Left colon (tissue), 2 donors: Measurements from ENCODE around the gene MPZL3. TPM values are rescaled to one million over a fixed set of nuclear protein-coding genes. Genes with fewer than 3 reads are reported as not detected.
A peak's percentile ranks its signal among the peaks of the same experiment; 100 is the strongest.

ENCODE experiments used
- ATAC-seq: fragments of 200-7000 bp; cut with Tn5 transposase; one replicate; pipeline ENCODE4 v1.9.1; 2020; ENCODE audit warnings: mild to moderate bottlenecking, moderate library complexity
- DNase-seq, 2 donors: peaks; one replicate each; pipeline ENCODE4 v3.0.0-alpha.2; 2020
- intact Hi-C, 2 donors: fragments of 100-400 bp; cut with DNase I in 1 of 2; cut with micrococcal nuclease in 1 of 2; formaldehyde crosslinking; loops; one replicate each; pipeline versions ENCODE4 v1.11.2 to v1.14.0; 2022; cut with DNase I, micrococcal nuclease
- total RNA-seq, 2 donors: library from RNA; stranded (reverse); fragmentation: NEBNext Ultra II Directional; extraction: Animal tissue kit (Norgen Biotek cat#: 25700); gene quantifications; one replicate each; pipeline ENCODE4 v1.2.1, GENCODE V29; 2021
- donor health status: DM: no; HTN: no; CAD: no.
- donor health status: DM: yes; HTN: yes; CAD: no.

The MPZL3 gene
- total RNA-seq, 2 donors from 2014 or later: 6.3 to 12.8 TPM

- DNase-seq (no peak), ATAC-seq (no peak)
- intact Hi-C loops: no loop called here
Observed at GRCh38 chr11:118217575-118217974, 34.6 kb downstream of the MPZL3 start.

DNA sequence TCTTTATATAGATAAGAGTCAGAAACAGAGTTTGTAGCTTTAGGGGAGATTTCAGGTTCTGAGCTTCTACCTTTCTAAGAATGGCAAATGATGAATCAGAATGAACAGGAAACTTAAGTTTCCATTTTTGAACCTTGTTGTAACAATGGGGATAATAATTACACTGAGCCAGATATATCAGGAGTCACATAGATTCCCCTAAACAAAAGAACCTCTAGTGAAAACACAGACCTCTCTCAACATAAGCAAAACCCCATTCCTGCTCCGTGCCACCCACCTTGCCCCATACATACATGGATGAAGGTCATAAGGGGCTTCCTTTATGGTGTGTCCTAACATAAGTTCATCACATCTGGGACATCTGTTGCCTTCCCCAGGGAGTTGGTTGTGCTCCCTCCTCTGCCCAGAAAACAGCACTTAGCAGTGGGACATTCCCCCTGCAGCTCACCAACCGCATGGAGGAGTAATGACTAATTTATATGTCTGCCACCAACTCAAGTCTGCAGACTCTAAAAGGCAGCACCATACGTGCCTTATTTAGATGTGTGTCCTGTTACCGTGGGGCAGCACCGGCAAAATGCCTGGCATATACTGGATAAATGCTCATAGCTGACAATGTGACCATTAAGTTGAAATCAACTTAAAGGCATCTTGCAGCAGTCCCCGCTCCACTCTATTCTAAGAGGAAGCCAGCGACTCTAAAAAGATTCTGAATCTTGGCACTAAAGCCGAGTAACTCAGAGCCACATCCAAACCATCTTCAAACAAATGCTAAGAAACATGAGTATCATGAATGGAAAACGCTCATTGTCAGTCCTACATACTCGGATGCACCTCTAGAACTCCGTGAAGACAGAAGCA is 35.3 kb downstream of the MPZL3 start:
- no peak for DNase-seq
- no peak for ATAC-seq
- intact Hi-C loops: no loop called here

DNA sequence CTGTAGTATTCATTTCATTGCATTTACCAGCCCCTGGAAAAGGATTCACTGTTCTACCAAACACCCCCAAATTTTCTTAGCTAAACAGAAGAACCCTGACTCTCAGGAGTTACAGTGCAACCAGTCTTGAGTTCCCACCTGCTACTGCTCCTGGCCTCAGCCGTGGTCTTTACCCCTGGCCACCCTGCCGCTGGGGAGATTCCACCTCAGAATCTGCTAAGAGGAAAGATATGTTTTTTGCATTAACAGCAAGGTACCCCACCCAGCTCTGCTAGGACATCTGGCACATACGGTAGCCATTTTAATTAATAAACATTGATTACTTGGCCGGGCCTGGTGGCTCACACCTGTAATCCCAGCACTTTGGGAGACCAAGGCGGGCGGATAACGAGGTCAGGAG is 36.4 kb downstream of the MPZL3 start:
- ATAC-seq: no peak
- intact Hi-C loops: loop anchor here in 1 of 2 donors (2.0 kb wide), 1 partner anchor 23 kb away; no protein-coding TSS in a partner anchor
- DNase-seq: no peak

GRCh38 chr11:118215262-118215661 is 36.9 kb downstream of the MPZL3 start:
- intact Hi-C loops: loop anchor here in 1 of 2 donors (2.0 kb wide), 1 partner anchor 24 kb away; no protein-coding TSS in a partner anchor
- DNase-seq (no peak), ATAC-seq (no peak)

GRCh38 chr11:118214210-118214914 is 37.8 kb downstream of the MPZL3 start:
- peak; percentile 48 to 54 for DNase-seq
- intact Hi-C loops: loop anchor here in 1 of 2 donors (2.0 kb wide), 1 partner anchor 24 kb away; no protein-coding TSS in a partner anchor
- peak; percentile 54 for ATAC-seq

DNA sequence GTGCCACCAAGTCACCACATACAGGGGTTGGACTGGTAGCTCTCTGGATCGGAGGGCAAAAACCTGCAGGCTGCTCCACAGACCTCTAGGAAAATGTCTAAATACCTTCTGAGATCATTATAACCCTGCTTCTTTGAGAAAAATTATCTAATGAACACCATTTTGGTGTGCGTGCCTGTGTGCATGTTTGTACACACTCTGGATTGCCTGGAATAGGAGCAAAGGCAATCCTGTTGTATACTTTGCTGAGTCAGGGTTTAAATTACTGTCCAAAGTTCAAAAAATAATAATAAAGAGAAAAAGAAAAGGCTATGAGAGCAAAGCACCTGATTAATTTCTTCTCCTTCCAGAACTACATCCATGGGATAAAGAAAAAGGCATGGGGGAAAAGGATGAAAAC is 38.4 kb downstream of the MPZL3 start:
- peak; percentile 88 for ATAC-seq
- intact Hi-C loops: loop anchor here in 1 of 2 donors (2.0 kb wide), 1 partner anchor 25 kb away; no protein-coding TSS in a partner anchor
- DNase-seq: peak in 1 of 2 donors; percentile 54

DNA sequence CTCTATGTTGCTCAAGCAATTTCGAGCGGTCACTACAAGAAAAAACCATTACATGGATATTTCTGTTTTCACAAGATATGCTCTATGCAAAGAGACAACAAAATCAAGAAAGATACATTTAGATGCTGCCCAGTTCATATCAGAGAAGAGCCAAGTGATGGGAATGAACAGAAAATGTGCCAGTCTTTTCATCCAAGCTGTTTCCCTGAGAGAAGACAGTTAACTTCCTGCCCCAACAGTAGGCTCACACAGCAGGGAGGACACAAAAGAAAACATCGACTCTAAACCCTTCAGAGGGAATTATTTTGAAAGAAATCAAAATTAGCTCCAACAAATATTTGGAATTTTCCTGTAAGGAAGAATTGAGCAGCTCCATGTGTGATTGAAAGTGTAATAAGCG is 39.0 kb downstream of the MPZL3 start:
- intact Hi-C loops: no loop called here
- ATAC-seq (peak; percentile 34), DNase-seq (no peak)

DNA sequence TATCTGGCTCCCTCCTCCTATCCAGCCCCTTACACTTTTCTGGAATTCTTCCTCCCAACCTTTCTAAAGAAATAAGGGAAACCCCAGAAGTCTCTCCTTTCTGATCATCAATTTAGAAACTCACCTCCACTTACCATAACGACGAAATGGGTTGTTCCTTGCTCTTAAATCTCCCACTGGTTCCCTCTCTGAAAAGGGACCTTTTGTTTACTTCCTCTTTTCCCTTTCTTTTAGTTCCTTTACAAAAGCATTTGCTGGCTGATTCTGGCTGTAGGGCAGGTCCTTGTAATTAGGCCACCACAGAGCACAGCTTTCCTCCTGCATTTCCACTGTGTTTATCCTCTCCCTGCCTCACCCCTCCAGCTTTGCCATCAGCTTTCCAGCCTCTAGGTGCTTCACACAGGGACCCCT is 39.4 kb downstream of the MPZL3 start:
- intact Hi-C loops: no loop called here
- DNase-seq: no peak
- peak; percentile 45 for ATAC-seq

DNA sequence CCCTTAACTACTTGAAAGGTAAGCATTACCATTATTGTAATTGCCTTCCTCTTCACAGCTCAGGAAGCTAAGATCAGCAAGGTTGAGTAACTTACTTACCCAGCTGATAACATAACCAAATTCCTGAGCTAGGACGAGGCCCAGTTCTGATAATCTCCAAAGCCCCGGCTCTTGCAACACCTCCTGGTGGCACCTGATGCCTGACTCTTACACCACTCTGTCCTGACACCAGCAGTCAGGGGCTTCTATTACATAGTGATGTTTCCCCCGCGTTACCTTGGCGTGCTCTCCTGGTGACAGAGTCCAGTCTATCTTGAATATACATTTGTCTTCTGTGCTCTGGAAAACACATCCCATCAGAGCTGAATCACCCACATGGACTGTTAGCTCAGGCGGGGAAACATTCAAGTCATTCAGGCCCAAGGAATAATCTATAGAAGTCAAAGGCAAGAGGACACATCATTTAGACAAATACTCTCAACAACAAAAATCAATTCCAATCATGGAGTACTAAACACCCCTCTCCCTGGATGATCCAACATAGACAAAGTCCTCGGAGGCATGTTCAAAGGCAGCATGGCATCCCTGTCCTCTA is 39.9 kb downstream of the MPZL3 start:
- intact Hi-C loops: no loop called here
- no peak for ATAC-seq
- no peak for DNase-seq

- ATAC-seq: no peak
- intact Hi-C loops: no loop called here
- DNase-seq: no peak
Observed at GRCh38 chr11:118211006-118211405, 41.2 kb downstream of the MPZL3 start.

DNA sequence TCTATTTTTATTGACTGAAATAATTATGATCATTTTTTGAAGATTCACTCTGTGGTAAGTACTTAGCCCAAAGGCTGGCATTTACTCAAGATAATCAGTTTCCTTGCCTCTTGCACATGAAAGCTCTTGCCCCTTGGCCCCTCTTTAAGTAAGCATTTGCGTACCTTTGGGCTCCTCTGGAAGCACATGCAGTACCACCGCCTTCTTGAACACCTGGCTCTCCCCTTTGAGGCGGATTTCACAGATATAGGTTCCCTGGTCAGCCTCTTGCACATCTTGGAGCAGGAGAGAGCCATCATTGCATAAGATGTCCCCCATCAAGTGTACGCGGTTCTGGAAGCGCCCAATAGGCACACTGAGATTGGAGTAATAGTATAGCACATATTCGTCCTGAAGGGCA is 41.8 kb downstream of the MPZL3 start:
- intact Hi-C loops: no loop called here
- no peak for DNase-seq
- no peak for ATAC-seq

GRCh38 chr11:118209033-118209432 is 43.1 kb downstream of the MPZL3 start:
- ATAC-seq: no peak

DNA sequence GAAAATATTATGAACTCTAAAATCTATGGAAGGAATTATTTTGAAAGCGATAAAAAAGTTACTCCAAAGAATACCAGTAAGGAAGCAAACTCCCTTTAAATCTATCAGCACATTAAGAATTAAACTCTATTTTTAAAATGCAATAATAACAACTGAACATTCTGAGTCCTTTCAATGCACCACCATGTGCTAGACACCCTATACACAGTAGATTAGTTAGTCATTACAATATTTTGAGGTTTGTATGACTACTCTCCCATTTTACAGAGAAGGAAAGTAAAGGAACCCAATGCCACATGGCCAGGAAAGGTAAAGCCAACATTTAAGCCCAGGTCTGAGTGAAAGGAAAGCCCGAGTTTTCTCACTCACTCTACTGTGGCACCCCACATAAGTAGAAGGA is 45.1 kb downstream of the MPZL3 start:
- DNase-seq (no peak), ATAC-seq (no peak)
- intact Hi-C loops: no loop called here

More at GRCh38 chr11:118209033-118209432, 43.1 kb downstream of the MPZL3 start:
- intact Hi-C loops: no loop called here
- DNase-seq: no peak

DNA sequence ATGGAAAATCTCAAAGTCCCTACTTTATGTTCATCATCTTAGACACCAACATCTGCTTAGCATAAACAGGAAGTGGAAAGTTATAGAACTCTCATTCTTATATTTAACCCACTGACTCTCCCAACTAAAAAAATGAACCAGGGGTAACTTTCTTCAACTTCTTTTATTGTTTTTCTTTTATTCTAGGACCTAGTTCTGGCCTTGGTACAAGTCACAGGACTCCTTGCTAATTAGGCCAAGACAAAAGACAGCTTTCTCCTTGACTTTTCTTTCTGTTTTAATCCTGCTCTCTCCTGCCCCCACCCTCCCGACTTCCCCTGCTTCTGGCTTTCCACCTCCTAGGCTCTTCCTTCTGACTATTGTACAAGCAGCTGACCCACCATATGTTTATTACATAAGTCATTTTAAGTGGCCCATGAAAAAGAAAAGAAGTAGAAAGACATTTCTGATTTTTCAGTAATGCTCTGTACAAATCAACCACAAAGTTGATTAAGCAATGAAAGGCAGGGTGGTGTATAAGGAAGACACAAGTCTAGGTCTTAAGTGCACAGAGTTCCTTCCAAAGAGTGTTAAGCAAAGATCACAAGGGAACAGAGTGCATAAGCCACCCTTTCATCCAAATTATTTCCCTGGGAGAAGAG is 45.7 kb downstream of the MPZL3 start:
- peak; percentile 25 for ATAC-seq
- no peak for DNase-seq
- intact Hi-C loops: no loop called here

GRCh38 chr11:118205606-118206378 is 46.4 kb downstream of the MPZL3 start:
- intact Hi-C loops: no loop called here
- ATAC-seq (no peak), DNase-seq (no peak)

DNA sequence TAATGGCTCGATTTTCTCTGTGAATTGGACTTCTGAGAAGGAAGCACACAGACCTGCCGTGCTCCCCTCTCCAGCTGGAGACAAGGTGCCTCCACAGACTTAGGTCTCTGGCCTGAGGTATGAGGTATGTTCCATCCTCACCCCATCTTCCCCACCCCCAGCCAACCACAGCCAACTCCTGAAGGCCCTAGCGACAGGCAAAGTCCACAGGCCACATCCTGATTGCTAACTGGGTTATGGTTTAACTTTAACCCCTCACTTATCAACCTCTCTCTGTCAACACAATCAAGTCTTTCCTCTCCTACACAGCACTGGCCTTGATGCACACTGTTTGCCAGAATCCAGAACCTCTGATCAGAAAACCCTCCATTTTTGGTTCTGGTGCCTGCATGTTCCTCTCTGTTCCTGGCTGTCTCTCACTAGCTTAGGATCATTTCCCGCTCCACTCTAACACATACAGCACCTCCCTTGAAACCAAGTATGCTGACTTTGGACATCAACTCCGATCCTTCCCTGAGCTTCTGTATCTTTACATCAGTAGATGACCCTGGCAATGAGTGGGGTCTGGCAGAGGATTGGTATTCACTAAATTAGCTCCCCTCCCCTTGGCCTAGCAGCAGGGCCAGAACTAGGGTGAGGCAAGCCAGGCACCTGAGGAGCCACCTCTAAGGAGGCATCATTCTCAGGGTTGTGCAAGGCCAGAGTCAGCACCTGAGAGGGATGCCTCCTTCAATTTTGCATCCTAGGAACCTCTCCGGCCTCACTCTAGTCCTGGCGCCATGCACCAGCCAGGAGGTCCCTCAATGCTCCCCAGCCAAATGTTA is 49.4 kb downstream of the MPZL3 start:
- intact Hi-C loops: no loop called here
- peak; percentile 95 for ATAC-seq
- DNase-seq: peak; percentile 81 to 89

GRCh38 chr11:118201966-118202365 is 50.2 kb downstream of the MPZL3 start:
- ATAC-seq: no peak
- no peak for DNase-seq
- intact Hi-C loops: no loop called here
